Measurements from ENCODE around the gene ETV5.

DNA sequence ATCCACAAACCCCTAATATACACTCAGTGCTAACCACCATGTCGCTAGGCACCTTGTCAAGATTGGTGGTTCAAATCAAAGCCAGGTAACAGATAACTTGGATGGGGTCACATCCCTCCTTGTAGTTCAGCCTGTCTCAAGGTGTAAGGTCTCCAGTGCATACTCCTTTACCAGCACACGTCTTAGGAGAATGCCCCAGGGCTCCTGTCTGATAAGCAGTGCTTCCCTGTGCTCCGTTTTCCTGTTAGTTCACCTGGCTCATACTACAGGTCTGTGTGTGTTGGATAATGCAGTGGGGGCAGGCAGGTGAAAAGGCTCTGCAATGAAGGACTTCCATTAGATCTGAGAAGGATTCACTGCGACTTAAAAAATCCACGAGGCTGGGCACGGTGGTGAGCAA is 50.7 kb downstream of the ETV5 start:
- TF ChIP-seq, protein P1, sequence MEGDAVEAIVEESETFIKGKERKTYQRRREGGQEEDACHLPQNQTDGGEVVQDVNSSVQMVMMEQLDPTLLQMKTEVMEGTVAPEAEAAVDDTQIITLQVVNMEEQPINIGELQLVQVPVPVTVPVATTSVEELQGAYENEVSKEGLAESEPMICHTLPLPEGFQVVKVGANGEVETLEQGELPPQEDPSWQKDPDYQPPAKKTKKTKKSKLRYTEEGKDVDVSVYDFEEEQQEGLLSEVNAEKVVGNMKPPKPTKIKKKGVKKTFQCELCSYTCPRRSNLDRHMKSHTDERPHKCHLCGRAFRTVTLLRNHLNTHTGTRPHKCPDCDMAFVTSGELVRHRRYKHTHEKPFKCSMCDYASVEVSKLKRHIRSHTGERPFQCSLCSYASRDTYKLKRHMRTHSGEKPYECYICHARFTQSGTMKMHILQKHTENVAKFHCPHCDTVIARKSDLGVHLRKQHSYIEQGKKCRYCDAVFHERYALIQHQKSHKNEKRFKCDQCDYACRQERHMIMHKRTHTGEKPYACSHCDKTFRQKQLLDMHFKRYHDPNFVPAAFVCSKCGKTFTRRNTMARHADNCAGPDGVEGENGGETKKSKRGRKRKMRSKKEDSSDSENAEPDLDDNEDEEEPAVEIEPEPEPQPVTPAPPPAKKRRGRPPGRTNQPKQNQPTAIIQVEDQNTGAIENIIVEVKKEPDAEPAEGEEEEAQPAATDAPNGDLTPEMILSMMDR (IDR thresholded peaks at IDR 0.05): no peak
- no peak for TF ChIP-seq KDM1A (IDR thresholded peaks at IDR 0.05; ENCODE audit: low read depth)
- TF ChIP-seq RAD21 (conservative IDR thresholded peaks at IDR 0.05 in 1 of 2, IDR thresholded peaks at IDR 0.05 in 1 of 2): no peak
- TF ChIP-seq, protein P2, sequence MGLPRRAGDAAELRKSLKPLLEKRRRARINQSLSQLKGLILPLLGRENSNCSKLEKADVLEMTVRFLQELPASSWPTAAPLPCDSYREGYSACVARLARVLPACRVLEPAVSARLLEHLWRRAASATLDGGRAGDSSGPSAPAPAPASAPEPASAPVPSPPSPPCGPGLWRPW (IDR thresholded peaks at IDR 0.05): no peak
- TF ChIP-seq, protein P3, sequence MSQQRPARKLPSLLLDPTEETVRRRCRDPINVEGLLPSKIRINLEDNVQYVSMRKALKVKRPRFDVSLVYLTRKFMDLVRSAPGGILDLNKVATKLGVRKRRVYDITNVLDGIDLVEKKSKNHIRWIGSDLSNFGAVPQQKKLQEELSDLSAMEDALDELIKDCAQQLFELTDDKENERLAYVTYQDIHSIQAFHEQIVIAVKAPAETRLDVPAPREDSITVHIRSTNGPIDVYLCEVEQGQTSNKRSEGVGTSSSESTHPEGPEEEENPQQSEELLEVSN (IDR thresholded peaks at IDR 0.05; ENCODE audit: borderline replicate concordance, low read depth): no peak
- TF ChIP-seq MAFK (IDR thresholded peaks at IDR 0.05; ENCODE audit: partially characterized antibody): no peak
- TF ChIP-seq CEBPB (IDR thresholded peaks at IDR 0.05): no peak
- no peak for TF ChIP-seq POLR2A (IDR thresholded peaks at IDR 0.05; ENCODE audit: low read length)
- TF ChIP-seq CHD4 (IDR thresholded peaks at IDR 0.05; ENCODE audit: borderline replicate concordance): no peak
- TF ChIP-seq SMC3 (IDR thresholded peaks at IDR 0.05): no peak
- TF ChIP-seq MYC (IDR thresholded peaks at IDR 0.05; ENCODE audit: borderline replicate concordance, low read length): no peak
- TF ChIP-seq, protein P4, sequence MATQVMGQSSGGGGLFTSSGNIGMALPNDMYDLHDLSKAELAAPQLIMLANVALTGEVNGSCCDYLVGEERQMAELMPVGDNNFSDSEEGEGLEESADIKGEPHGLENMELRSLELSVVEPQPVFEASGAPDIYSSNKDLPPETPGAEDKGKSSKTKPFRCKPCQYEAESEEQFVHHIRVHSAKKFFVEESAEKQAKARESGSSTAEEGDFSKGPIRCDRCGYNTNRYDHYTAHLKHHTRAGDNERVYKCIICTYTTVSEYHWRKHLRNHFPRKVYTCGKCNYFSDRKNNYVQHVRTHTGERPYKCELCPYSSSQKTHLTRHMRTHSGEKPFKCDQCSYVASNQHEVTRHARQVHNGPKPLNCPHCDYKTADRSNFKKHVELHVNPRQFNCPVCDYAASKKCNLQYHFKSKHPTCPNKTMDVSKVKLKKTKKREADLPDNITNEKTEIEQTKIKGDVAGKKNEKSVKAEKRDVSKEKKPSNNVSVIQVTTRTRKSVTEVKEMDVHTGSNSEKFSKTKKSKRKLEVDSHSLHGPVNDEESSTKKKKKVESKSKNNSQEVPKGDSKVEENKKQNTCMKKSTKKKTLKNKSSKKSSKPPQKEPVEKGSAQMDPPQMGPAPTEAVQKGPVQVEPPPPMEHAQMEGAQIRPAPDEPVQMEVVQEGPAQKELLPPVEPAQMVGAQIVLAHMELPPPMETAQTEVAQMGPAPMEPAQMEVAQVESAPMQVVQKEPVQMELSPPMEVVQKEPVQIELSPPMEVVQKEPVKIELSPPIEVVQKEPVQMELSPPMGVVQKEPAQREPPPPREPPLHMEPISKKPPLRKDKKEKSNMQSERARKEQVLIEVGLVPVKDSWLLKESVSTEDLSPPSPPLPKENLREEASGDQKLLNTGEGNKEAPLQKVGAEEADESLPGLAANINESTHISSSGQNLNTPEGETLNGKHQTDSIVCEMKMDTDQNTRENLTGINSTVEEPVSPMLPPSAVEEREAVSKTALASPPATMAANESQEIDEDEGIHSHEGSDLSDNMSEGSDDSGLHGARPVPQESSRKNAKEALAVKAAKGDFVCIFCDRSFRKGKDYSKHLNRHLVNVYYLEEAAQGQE (IDR thresholded peaks at IDR 0.05): no peak
- TF ChIP-seq FOSL2 (IDR thresholded peaks at IDR 0.05): no peak
- no peak for TF ChIP-seq FOSL2 (CRISPR knock-in tag; IDR thresholded peaks at IDR 0.05)
- no peak for TF ChIP-seq EP300 (IDR thresholded peaks at IDR 0.05)

Measured in A549 (cell line).